Pancreas (tissue), 10 donors: Measurements from ENCODE around the gene ZSCAN2. TPM values are rescaled to one million over a fixed set of nuclear protein-coding genes. Genes with fewer than 3 reads are reported as not detected.
A peak's percentile ranks its signal among the peaks of the same experiment; 100 is the strongest.

Experiments used
- ATAC-seq, 4 donors: fragments of 200-7000 bp; cut with Tn5 transposase; one replicate each; pipeline versions ENCODE4 v1.8.0 to v1.9.1; 2020; ENCODE audit warnings: mild to moderate bottlenecking in 4 of 4, moderate library complexity in 4 of 4
- DNase-seq, 6 donors: peaks; one replicate each; pipeline ENCODE4 v3.0.0-alpha.2; 2020
- FAIRE-seq: peaks from 2 replicates; lab custom pipeline; 2012; peaks lifted over from hg19 to GRCh38; lab: Jason Lieb, UNC
- H3K27ac ChIP-seq, 4 donors: fragments of 200-600 bp; sonication (generic); 1 replicate in 3 of 4; 2 replicates in 1 of 4; pipeline versions ENCODE4 v1.5.0 to v1.8.0; 2020
- H3K27me3 ChIP-seq, 4 donors: fragments of 200-600 bp; one replicate each; pipeline ENCODE4 v1.8.0; 2021
- H3K36me3 ChIP-seq, 3 donors: fragments of 200-600 bp; sonication (generic) in 1 of 3; one replicate each; pipeline versions ENCODE4 v1.5.0 to v1.8.0; 2020 to 2021
- H3K4me1 ChIP-seq, 3 donors: fragments of 200-600 bp; one replicate each; pipeline ENCODE4 v1.8.0; 2021
- H3K4me3 ChIP-seq, 4 donors: fragments of 200-600 bp; sonication (generic) in 2 of 4; one replicate each; pipeline versions ENCODE4 v1.5.0 to v1.8.0; 2020 to 2021
- H3K9me3 ChIP-seq, 4 donors: fragments of 200-600 bp; one replicate each; pipeline ENCODE4 v1.8.0; 2021
- WGBS, 2 donors: extraction: QIAGEN DNeasy Blood & Tissue Kit; methylation state at CpG; one replicate each; pipeline ENCODE4 v1.1.7; 2013; 5-methylcytosine and 5-hydroxymethylcytosine counted together
- intact Hi-C, 3 donors: fragments of 100-400 bp; cut with DNase I; formaldehyde crosslinking; loops; one replicate each; pipeline versions ENCODE4 v1.11.1 to v1.14.2; 2022
- polyA plus RNA-seq, 2 donors: library from polyadenylated mRNA; stranded (reverse); fragments of 200-250 nt; gene quantifications; one replicate each; pipeline ENCODE4 v1.2.3, GENCODE V29; 2013
- total RNA-seq, 6 donors: library from RNA; stranded (reverse); fragmentation: NEBNext Ultra II Directional in 4 of 6; extraction: Animal tissue kit (Norgen Biotek cat#: 25700) in 4 of 6; gene quantifications; one replicate each; pipeline versions ENCODE4 v1.2.1 to v1.2.4, GENCODE V29; 2021 to 2023
- TF ChIP-seq, protein P1 (sequence below), 4 donors: fragments of 200-600 bp; sonication (generic) in 3 of 4; IDR thresholded peaks; one replicate each; pipeline versions ENCODE4 v1.5.0 to v1.8.0; 2021; ENCODE audit warnings: antibody characterized with exemption in 4 of 4
- donor health status: healthy with polysubstance abuse.
- donor health status: DM: no; HTN: no; CAD: no; lungs with moderate emphysema.
- donor health status: DM: no; HTN: no; CAD: no.
- donor health status: control.
- donor health status: control.
- donor health status: Bipolar disorder and iron deficiency.
- donor health status: DM: yes; HTN: yes; CAD: no.
- donor health status: DM: no; HTN: no; CAD: no.
- donor health status: DM: no; HTN: no; CAD: no.
- donor health status: DM: yes; HTN: yes; CAD: no.

The ZSCAN2 gene
- total and polyA plus RNA-seq, 8 donors, result 5.5 to 15.4 (median 11.9) TPM

- DNase-seq (no peak), FAIRE-seq (no peak), ATAC-seq (no peak)
- H3K27me3 ChIP-seq, result no peaks in the 10 kb centered on the region
- no peak overlapping the region for H3K27ac ChIP-seq
- 90 to 92% methylated on average over 7 of the region's 7 CpGs for WGBS, 2 donors
- intact Hi-C loops, result no loop called here
- peaks cover 0 to 19% (median 0%) of the 10 kb centered on the region in 3 donors for H3K4me1 ChIP-seq
- TF ChIP-seq, protein P1, sequence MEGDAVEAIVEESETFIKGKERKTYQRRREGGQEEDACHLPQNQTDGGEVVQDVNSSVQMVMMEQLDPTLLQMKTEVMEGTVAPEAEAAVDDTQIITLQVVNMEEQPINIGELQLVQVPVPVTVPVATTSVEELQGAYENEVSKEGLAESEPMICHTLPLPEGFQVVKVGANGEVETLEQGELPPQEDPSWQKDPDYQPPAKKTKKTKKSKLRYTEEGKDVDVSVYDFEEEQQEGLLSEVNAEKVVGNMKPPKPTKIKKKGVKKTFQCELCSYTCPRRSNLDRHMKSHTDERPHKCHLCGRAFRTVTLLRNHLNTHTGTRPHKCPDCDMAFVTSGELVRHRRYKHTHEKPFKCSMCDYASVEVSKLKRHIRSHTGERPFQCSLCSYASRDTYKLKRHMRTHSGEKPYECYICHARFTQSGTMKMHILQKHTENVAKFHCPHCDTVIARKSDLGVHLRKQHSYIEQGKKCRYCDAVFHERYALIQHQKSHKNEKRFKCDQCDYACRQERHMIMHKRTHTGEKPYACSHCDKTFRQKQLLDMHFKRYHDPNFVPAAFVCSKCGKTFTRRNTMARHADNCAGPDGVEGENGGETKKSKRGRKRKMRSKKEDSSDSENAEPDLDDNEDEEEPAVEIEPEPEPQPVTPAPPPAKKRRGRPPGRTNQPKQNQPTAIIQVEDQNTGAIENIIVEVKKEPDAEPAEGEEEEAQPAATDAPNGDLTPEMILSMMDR (IDR thresholded peaks at IDR 0.05), result no peak
- H3K36me3 ChIP-seq, result no peaks in the 10 kb centered on the region
- H3K9me3 ChIP-seq, result no peaks in the 10 kb centered on the region
- H3K4me3 ChIP-seq, result no peak overlapping the region
Observed at GRCh38 chr15:84656972-84657371, 56.2 kb downstream of the ZSCAN2 start.

DNA sequence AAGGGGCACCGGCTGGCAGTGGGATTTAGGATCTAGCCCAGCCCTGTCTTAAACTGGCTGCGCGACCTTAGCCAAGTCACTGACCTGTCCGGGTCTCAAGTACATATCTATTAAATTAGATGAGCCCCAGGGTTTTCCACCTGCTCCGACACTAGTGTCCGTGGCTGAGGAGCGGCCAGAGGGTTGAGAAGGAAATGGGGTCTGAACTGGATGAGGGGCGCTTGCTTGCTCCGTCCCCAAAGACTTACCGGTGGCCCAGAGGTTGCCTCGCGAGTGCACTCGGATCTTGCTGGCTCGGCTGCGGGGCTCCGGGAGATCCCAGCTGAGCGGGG, 56.9 kb downstream of the ZSCAN2 start:
- Histone ChIP-seq H3K27ac (peak overlapping the region; percentile 57 to 74 (median 65)), H3K4me3 (peak overlapping the region; percentile 44 to 73 (median 48)), H3K36me3 (no peaks in the 10 kb centered on the region), H3K27me3 (no peaks in the 10 kb centered on the region), H3K9me3 (no peaks in the 10 kb centered on the region), H3K4me1 (peaks cover 0 to 15% (median 0%) of the 10 kb centered on the region in 3 donors)
- FAIRE-seq (no peak), ATAC-seq (no peak), DNase-seq (no peak)
- TF ChIP-seq, protein P1 (IDR thresholded peaks at IDR 0.05), result no peak
- WGBS, 2 donors, result 18 to 21% methylated on average over 17 of the region's 17 CpGs
- intact Hi-C loops, result no loop called here

GRCh38 chr15:84658080-84658787, 57.4 kb downstream of the ZSCAN2 start, which contains the start of gene NMB:
Gene NMB, minus strand, starts transcription at chr15:84658199. Its CDS starts 47 bp downstream, at chr15:84658152.
- TF ChIP-seq, protein P1 (IDR thresholded peaks at IDR 0.05), result peak; percentile 29 to 70 (median 50)
- H3K36me3 ChIP-seq, result no peaks in the 10 kb centered on the region
- FAIRE-seq, result no peak
- peak; percentile 84 to 93 (median 88) for DNase-seq
- WGBS, 2 donors, result 0% methylated on average over 31 to 61 of the region's 61 CpGs
- H3K27ac ChIP-seq, result peak within 1 kb of the TSS; percentile 57 to 74 (median 65)
- no peaks in the 10 kb centered on the region for H3K9me3 ChIP-seq
- intact Hi-C loops, result no loop called here
- H3K4me3 ChIP-seq, result peak within 1 kb of the TSS; percentile 44 to 73 (median 48)
- H3K4me1 ChIP-seq, result peaks cover 0 to 9% (median 0%) of the 10 kb centered on the region in 3 donors
- H3K27me3 ChIP-seq, result no peaks in the 10 kb centered on the region
- peak; percentile 75 to 81 (median 78) for ATAC-seq

- DNase-seq (no peak), FAIRE-seq (no peak), ATAC-seq (no peak)
- intact Hi-C loops, result no loop called here
- Histone ChIP-seq H3K36me3 (no peaks in the 10 kb centered on the region), H3K9me3 (no peaks in the 10 kb centered on the region), H3K27me3 (no peaks in the 10 kb centered on the region), H3K4me3 (peak overlapping the region; percentile 44 to 73 (median 48)), H3K4me1 (peaks cover 0 to 7% (median 0%) of the 10 kb centered on the region in 3 donors), H3K27ac (peak overlapping the region; percentile 57 to 74 (median 65))
- TF ChIP-seq, protein P1 (IDR thresholded peaks at IDR 0.05), result no peak
- WGBS, 2 donors, result 44 to 56% methylated on average over 7 of the region's 7 CpGs
Observed at GRCh38 chr15:84658788-84659411, 58.1 kb downstream of the ZSCAN2 start.
